Tibial nerve (tissue), 4 donors: Measurements from ENCODE around the gene KAZN. TPM values are rescaled to one million over a fixed set of nuclear protein-coding genes. Genes with fewer than 3 reads are reported as not detected.
"Not testable (repeated sequence)": the region's sequence is repeated elsewhere in the genome, so short reads cannot be mapped to it uniquely, and the experiment has no call there.

Experiments
- DNase-seq, 2 donors: peaks; one replicate each; pipeline ENCODE4 v3.0.0-alpha.2; 2019; ENCODE audit warnings: low spot score in 2 of 2
- H3K27ac ChIP-seq, 4 donors: fragments of 200-600 bp; sonication (generic) in 3 of 4; one replicate each; pipeline ENCODE4 v1.5.1; 2017 to 2019; ENCODE audit warnings: mild to moderate bottlenecking in 1 of 4
- H3K27me3 ChIP-seq, 2 donors: fragments of 200-600 bp; sonication (generic) in 1 of 2; one replicate each; pipeline versions ENCODE4 v1.5.1 to v1.6.0; 2017 to 2019
- H3K36me3 ChIP-seq, 3 donors: fragments of 200-600 bp; sonication (generic); one replicate each; pipeline ENCODE4 v1.5.1; 2018 to 2019
- H3K4me1 ChIP-seq, 4 donors: fragments of 200-600 bp; sonication (generic) in 3 of 4; one replicate each; pipeline ENCODE4 v1.5.1; 2017 to 2019
- H3K4me3 ChIP-seq, 4 donors: fragments of 200-600 bp; sonication (generic) in 3 of 4; one replicate each; pipeline ENCODE4 v1.5.1; 2017 to 2019; ENCODE audit warnings: mild to moderate bottlenecking in 1 of 4, moderate library complexity in 1 of 4
- H3K9me3 ChIP-seq, 4 donors: fragments of 200-600 bp; sonication (generic) in 3 of 4; one replicate each; pipeline ENCODE4 v1.5.1; 2017 to 2019
- CTCF ChIP-seq, 5 experiments: fragments of 200-600 bp in 3 of 5; fragments of 450-650 bp in 2 of 5; sonication (generic) in 3 of 5; IDR thresholded peaks; one replicate each; pipeline ENCODE4 v1.5.1; 2016 to 2019; ENCODE audit warnings: antibody characterized with exemption in 5 of 5, mild to moderate bottlenecking in 3 of 5, moderate library complexity in 2 of 5
- EP300 ChIP-seq, 2 donors: sonication (generic); formaldehyde crosslinking; IDR thresholded peaks; one replicate each; pipeline ENCODE4 v1.6.1; 2017; ENCODE audit warnings: antibody characterized with exemption in 2 of 2, mild to moderate bottlenecking in 1 of 2
- POLR2A ChIP-seq, 2 donors: fragments of 450-650 bp; IDR thresholded peaks; one replicate each; pipeline ENCODE4 v1.6.1; 2017; ENCODE audit warnings: antibody characterized with exemption in 2 of 2, mild to moderate bottlenecking in 2 of 2, moderate library complexity in 2 of 2
- WGBS, 2 donors: methylation state at CpG; one replicate each; pipeline ENCODE4 v1.1.5; 2018; 5-methylcytosine and 5-hydroxymethylcytosine counted together
- total RNA-seq, 4 donors: library from RNA; depleted of rRNA; stranded (reverse); fragments of >200 nt; gene quantifications; one replicate each; pipeline ENCODE4 v1.1.0, GENCODE V29; 2016

Gene KAZN
- total RNA-seq, 4 donors from 2014 or later, result 16.0 to 29.2 (median 22.2) TPM

DNA sequence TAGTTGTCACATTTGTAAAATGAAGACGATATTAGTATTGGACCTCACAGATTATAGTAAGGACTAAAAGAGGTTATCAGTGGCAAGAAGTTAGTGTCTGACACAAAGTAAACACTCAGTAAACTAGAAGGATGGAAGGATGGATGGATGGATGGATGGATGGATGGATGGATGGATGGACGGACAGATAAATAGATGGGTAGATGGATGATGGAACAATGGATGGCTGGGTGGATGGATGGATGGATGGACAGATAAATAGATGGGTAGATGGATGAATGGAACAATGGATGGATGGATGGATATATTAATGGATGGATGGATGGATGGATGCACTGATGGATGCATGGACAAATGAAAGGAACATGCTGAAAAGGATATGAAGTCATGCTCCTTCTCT lies 22.3 kb upstream of the KAZN start:
- TF ChIP-seq POLR2A (IDR thresholded peaks at IDR 0.05), result no peak
- no peak for TF ChIP-seq EP300 (IDR thresholded peaks at IDR 0.05)
- no peak for TF ChIP-seq CTCF (IDR thresholded peaks at IDR 0.05)
- Histone ChIP-seq H3K4me3 (no peak overlapping the region), H3K36me3 (no peaks in the 10 kb centered on the region), H3K4me1 (no peaks in the 10 kb centered on the region), H3K27me3 (no peaks in the 10 kb centered on the region), H3K9me3 (peaks cover 0 to 6% (median 0%) of the 10 kb centered on the region in 4 donors), H3K27ac (no peak overlapping the region)
- WGBS, 2 donors, result 95% methylated on average over 2 of the region's 2 CpGs
- DNase-seq, result no peak

DNA sequence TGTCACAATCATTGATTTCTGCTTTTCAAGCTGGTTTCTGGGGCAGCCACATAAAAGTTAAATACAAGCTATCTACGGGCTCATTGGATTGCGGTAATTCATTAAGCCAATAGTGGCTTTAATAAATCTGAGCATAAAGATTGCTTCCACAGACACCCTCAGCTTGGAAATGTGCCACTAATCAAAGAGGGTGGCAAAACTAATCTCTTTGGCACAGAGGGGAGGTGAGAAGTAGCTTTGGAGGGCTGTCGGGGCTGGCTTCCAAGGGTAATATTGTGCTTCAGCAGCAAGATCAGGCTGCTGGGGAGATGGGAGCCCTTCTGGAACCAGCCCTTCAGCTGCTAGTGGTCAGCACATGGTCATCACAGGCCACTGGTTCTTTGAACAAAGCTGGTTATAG lies 21.2 kb upstream of the KAZN start:
- Histone ChIP-seq H3K27ac (no peak overlapping the region), H3K4me3 (no peak overlapping the region), H3K36me3 (no peaks in the 10 kb centered on the region), H3K27me3 (no peaks in the 10 kb centered on the region), H3K9me3 (peaks cover 0 to 6% (median 0%) of the 10 kb centered on the region in 4 donors), H3K4me1 (no peaks in the 10 kb centered on the region)
- DNase-seq, result no peak
- 80 to 87% methylated on average over 3 of the region's 3 CpGs for WGBS, 2 donors
- TF ChIP-seq EP300 (IDR thresholded peaks at IDR 0.05), result no peak
- no peak for TF ChIP-seq POLR2A (IDR thresholded peaks at IDR 0.05)
- no peak for TF ChIP-seq CTCF (IDR thresholded peaks at IDR 0.05)

- Histone ChIP-seq H3K27ac (no peak overlapping the region), H3K4me1 (no peaks in the 10 kb centered on the region), H3K27me3 (no peaks in the 10 kb centered on the region), H3K36me3 (no peaks in the 10 kb centered on the region), H3K9me3 (peaks cover 0 to 6% (median 0%) of the 10 kb centered on the region in 4 donors), H3K4me3 (no peak overlapping the region)
- no peak for DNase-seq
- 67 to 76% methylated on average over 3 of the region's 3 CpGs for WGBS, 2 donors
- TF ChIP-seq EP300 (IDR thresholded peaks at IDR 0.05), result no peak
- TF ChIP-seq POLR2A (IDR thresholded peaks at IDR 0.05), result no peak
- TF ChIP-seq CTCF (IDR thresholded peaks at IDR 0.05), result no peak
These were observed 20.3 kb upstream of the KAZN start for GRCh38 chr1:14578156-14578555.

DNA sequence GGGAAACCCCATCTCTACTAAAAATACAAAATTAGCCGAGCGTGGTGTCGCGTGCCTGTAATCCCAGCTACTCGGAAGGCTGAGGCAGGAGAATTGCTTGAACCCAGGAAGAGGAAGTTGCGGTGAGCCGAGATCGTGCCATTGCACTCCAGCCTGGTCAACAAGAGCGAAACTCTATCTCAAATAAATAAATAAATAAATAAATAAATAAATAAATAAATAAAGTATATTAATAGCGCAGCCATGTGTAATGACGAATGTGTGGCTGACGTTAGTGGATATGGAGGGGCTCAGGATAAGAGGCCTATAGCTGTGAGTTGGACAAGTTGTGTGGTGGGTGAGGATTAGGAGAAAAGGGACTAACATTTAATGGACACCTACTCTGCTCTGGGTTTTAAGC lies 18.2 kb upstream of the KAZN start:
- H3K27ac ChIP-seq, H3K4me3 ChIP-seq, H3K27me3 ChIP-seq, DNase-seq, H3K4me1 ChIP-seq, H3K36me3 ChIP-seq, H3K9me3 ChIP-seq: not testable (repeated sequence)
- WGBS, 2 donors, result 96% methylated on average over 12 of the region's 12 CpGs

DNA sequence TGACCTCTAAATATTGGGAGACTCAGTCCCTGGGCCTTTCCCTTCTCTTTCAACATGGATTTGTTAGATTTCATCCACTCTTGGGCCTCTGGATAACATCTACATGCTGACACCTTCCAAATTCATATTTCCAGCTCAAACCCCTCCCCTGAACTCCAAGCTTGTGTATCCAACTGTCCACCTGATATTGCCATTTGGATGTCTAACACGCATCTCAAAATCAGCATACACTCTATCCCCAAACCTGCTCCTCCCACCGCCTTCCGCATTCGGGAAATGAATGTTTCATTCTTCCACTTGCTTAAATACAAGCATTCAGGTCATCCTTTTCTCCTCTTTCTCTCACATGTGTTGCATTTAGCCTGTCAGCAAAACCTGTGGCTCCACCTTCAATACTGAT lies 17.5 kb upstream of the KAZN start:
- Histone ChIP-seq H3K27me3 (no peaks in the 10 kb centered on the region), H3K36me3 (no peaks in the 10 kb centered on the region), H3K4me1 (no peaks in the 10 kb centered on the region), H3K4me3 (no peak overlapping the region), H3K27ac (no peak overlapping the region), H3K9me3 (no peaks in the 10 kb centered on the region)
- no peak for TF ChIP-seq EP300 (IDR thresholded peaks at IDR 0.05)
- TF ChIP-seq CTCF (IDR thresholded peaks at IDR 0.05), result no peak
- no peak for TF ChIP-seq POLR2A (IDR thresholded peaks at IDR 0.05)
- no peak for DNase-seq
- WGBS, 2 donors, result 96% methylated on average over 4 of the region's 4 CpGs

DNA sequence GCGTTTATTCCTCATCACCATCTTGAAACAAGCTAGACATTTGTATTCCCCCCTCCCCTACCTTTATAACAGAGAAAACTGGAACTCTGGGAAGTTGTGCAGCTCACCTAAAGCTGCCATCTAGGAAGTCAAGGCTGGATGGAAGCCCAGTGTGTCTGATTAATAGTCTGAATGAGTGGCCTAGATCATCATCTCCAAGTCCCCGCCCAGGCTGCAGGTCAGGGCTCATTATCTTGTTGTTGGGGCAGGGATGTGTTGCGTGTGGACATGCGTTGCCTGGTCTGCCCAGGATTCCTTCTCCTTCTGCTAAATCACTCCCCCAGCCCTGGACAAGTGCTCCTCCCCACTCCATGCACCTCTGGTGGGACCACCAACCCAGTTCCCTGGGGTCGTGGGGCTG lies 14.7 kb upstream of the KAZN start:
- no peak for TF ChIP-seq CTCF (IDR thresholded peaks at IDR 0.05)
- no peak for TF ChIP-seq POLR2A (IDR thresholded peaks at IDR 0.05)
- TF ChIP-seq EP300 (IDR thresholded peaks at IDR 0.05), result no peak
- no peak overlapping the region for H3K27ac ChIP-seq
- H3K4me3 ChIP-seq, result no peak overlapping the region
- H3K4me1 ChIP-seq, result no peaks in the 10 kb centered on the region
- no peak for DNase-seq
- H3K36me3 ChIP-seq, result no peaks in the 10 kb centered on the region
- WGBS, 2 donors, result 89 to 91% methylated on average over 5 of the region's 5 CpGs
- no peaks in the 10 kb centered on the region for H3K9me3 ChIP-seq
- no peaks in the 10 kb centered on the region for H3K27me3 ChIP-seq
